GM19023 (cell line): Measurements from ENCODE around the gene PRM2.

Experiments used
- ATAC-seq: cut with Tn5 transposase; IDR thresholded peaks from one replicate; pipeline ENCODE4 v1.9.1; 2021; ENCODE audit warnings: mild to moderate bottlenecking, moderate library complexity; ENCODE audit not compliant: unreplicated experiment

Gene PRM2

GRCh38 chr16:11232852-11233726 lies 43.2 kb downstream of the PRM2 start:
- peak; percentile 59 for ATAC-seq

GRCh38 chr16:11232302-11232851 lies 43.9 kb downstream of the PRM2 start:
- ATAC-seq, result no peak

- ATAC-seq, result no peak
Observed at GRCh38 chr16:11231367-11231970, 44.8 kb downstream of the PRM2 start.

- ATAC-seq, result no peak
Observed at GRCh38 chr16:11229906-11230305, 46.4 kb downstream of the PRM2 start.

GRCh38 chr16:11229432-11229831 lies 46.8 kb downstream of the PRM2 start:
- no peak for ATAC-seq

GRCh38 chr16:11225677-11226549 lies 50.4 kb downstream of the PRM2 start:
- no peak for ATAC-seq
